ENCODE results near the gene RPL15. TPM values are rescaled to one million over a fixed set of nuclear protein-coding genes. Genes with fewer than 3 reads are reported as not detected.
A peak's percentile ranks its signal among the peaks of the same experiment; 100 is the strongest.

RPL15 gene
- total RNA-seq, 2 experiments from 2014 or later = 2,605 to 3,065 TPM

GRCh38 chr3:23928524-23928923, 11.6 kb downstream of the RPL15 start:
- ATAC-seq (no peak), DNase-seq (no peak)
- Mint-ChIP-seq H3K4me1 (peaks cover 2% of the 10 kb centered on the region), H3K36me3 (ENCODE audit: low read depth) (no peaks in the 10 kb centered on the region), H3K4me3 (no peak overlapping the region), H3K9me3 (ENCODE audit: low read depth) (no peaks in the 10 kb centered on the region), H3K27ac (no peak overlapping the region), H3K27me3 (no peaks in the 10 kb centered on the region)
- POLR2A ChIA-PET = interaction anchor here (0.5 to 0.6 kb wide), 2 partner anchors 12 to 75 kb away, joined by 3 read pairs; partner anchors contain the start of genes NKIRAS1 and RPL15
- CTCF ChIA-PET = no interaction called here
- intact Hi-C loops (cut with DNase I, micrococcal nuclease) = no loop called here

DNA sequence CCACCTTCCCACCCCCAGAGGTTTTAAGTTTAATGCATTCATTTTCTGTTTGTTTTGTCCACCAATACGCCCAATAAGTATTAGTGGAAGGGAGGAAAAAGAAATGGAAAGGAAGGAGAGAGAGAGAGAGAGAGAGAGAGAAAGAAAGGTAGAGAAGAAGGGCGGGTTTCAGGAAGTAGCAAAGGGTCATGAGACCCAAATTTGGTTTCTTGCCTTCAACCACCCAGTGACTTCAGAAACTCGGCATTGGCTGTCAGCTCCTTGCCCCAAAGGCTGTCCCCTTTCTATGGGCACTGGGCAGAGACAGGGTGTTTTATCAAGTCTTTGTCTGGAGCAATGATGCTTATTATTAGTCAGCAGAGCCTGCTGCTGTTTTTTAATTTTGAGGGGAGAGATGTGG, 14.7 kb downstream of the RPL15 start:
- intact Hi-C loops (cut with DNase I, micrococcal nuclease) = no loop called here
- CTCF ChIA-PET = no interaction called here

DNA sequence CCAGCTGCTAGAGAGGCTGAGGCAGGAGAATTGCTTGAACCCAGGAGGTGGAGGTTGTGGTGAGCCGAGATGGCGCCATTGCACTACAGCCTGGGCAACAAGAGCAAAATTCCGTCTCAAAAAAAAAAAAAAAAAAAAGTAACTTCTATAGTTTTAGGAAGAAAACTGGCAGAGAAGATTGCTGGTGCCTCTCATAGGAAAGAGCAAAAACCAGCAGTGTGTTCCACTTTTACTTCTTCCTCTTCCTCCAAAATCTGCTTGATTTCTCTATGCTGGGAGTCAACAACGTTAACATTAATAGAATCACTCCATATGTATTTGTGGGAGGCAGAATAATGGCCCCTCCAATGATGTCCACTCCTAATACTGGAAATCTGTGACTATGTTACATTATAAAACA, 15.6 kb downstream of the RPL15 start:
- Mint-ChIP-seq H3K9me3 (ENCODE audit: low read depth) (no peaks in the 10 kb centered on the region), H3K36me3 (ENCODE audit: low read depth) (no peaks in the 10 kb centered on the region), H3K4me1 (peaks cover 2% of the 10 kb centered on the region), H3K4me3 (no peak overlapping the region), H3K27me3 (no peaks in the 10 kb centered on the region), H3K27ac (no peak overlapping the region)
- DNase-seq (no peak), ATAC-seq (no peak)
- intact Hi-C loops (cut with DNase I, micrococcal nuclease) = no loop called here
- ChIA-PET CTCF (interaction anchor here (0.6 kb wide), 1 partner anchor 18 kb away, joined by 3 read pairs; no protein-coding TSS in a partner anchor), POLR2A (no interaction called here)

More for the DNA sequence above, 14.7 kb downstream of the RPL15 start:
- no peak overlapping the region for H3K27ac Mint-ChIP-seq
- POLR2A ChIA-PET = no interaction called here
- no peaks in the 10 kb centered on the region for H3K9me3 Mint-ChIP-seq (ENCODE audit: low read depth)
- ATAC-seq (no peak), DNase-seq (no peak)
- peaks cover 2% of the 10 kb centered on the region for H3K4me1 Mint-ChIP-seq
- H3K4me3 Mint-ChIP-seq = no peak overlapping the region
- H3K36me3 Mint-ChIP-seq (ENCODE audit: low read depth) = no peaks in the 10 kb centered on the region
- no peaks in the 10 kb centered on the region for H3K27me3 Mint-ChIP-seq

- ATAC-seq = no peak
- Mint-ChIP-seq H3K9me3 (ENCODE audit: low read depth) (no peaks in the 10 kb centered on the region), H3K27ac (no peak overlapping the region), H3K4me3 (no peak overlapping the region), H3K4me1 (no peaks in the 10 kb centered on the region), H3K27me3 (no peaks in the 10 kb centered on the region), H3K36me3 (ENCODE audit: low read depth) (no peaks in the 10 kb centered on the region)
- intact Hi-C loops (cut with DNase I, micrococcal nuclease) = no loop called here
- no peak for DNase-seq
- ChIA-PET CTCF (interaction anchor here (0.7 kb wide), 1 partner anchor 1768 kb away, joined by 3 read pairs; no protein-coding TSS in a partner anchor), POLR2A (no interaction called here)
Observed at GRCh38 chr3:23934253-23934652, 17.3 kb downstream of the RPL15 start.

- Mint-ChIP-seq H3K4me3 (no peak overlapping the region), H3K27ac (no peak overlapping the region), H3K36me3 (ENCODE audit: low read depth) (no peaks in the 10 kb centered on the region), H3K27me3 (no peaks in the 10 kb centered on the region), H3K4me1 (no peaks in the 10 kb centered on the region), H3K9me3 (ENCODE audit: low read depth) (no peaks in the 10 kb centered on the region)
- POLR2A ChIA-PET = no interaction called here
- CTCF ChIA-PET = interaction anchor here (0.7 kb wide), 1 partner anchor 67 kb away, joined by 4 read pairs; no protein-coding TSS in a partner anchor
- DNase-seq (no peak), ATAC-seq (no peak)
- intact Hi-C loops (cut with DNase I, micrococcal nuclease) = no loop called here
Observed at GRCh38 chr3:23937296-23937695, 20.4 kb downstream of the RPL15 start.

GRCh38 chr3:23938688-23939087, 21.8 kb downstream of the RPL15 start:
- ChIA-PET CTCF (no interaction called here), POLR2A (no interaction called here)
- no peaks in the 10 kb centered on the region for H3K36me3 Mint-ChIP-seq (ENCODE audit: low read depth)
- no peak overlapping the region for H3K4me3 Mint-ChIP-seq
- ATAC-seq (no peak), DNase-seq (no peak)
- H3K4me1 Mint-ChIP-seq = no peaks in the 10 kb centered on the region
- intact Hi-C loops (cut with DNase I, micrococcal nuclease) = no loop called here
- H3K27ac Mint-ChIP-seq = no peak overlapping the region
- H3K9me3 Mint-ChIP-seq (ENCODE audit: low read depth) = no peaks in the 10 kb centered on the region
- peaks cover 2% of the 10 kb centered on the region for H3K27me3 Mint-ChIP-seq

DNA sequence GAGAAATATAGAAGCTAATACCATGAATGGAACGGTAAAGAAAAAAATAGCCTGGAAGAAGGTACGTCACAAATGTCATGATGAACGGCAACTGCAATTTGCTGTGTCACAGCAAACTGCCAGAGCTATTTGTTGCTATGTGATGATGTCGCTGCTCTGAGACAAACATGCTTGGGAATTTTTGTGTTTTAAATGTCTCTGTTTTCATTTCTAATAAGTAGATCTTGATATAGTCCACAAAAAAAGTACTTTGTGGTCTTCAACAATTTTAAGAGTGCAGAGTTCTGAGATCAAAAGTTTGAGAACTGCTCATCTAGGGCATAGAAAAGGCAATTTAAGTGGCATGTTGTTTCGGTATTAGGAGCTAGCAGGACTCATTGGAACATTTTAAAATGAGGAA, 23.8 kb downstream of the RPL15 start:
- CTCF ChIA-PET = interaction anchor here (0.6 to 1.3 kb wide), 3 partner anchors 18 to 1375 kb away, joined by 3 to 4 read pairs (median 3); no protein-coding TSS in a partner anchor
- POLR2A ChIA-PET = no interaction called here
- Mint-ChIP-seq H3K36me3 (ENCODE audit: low read depth) (no peaks in the 10 kb centered on the region), H3K27me3 (peaks cover 10% of the 10 kb centered on the region), H3K4me3 (no peak overlapping the region), H3K27ac (no peak overlapping the region), H3K4me1 (peaks cover 7% of the 10 kb centered on the region), H3K9me3 (ENCODE audit: low read depth) (no peaks in the 10 kb centered on the region)
- DNase-seq = no peak
- ATAC-seq = no peak
- intact Hi-C loops (cut with DNase I, micrococcal nuclease) = loop anchor here (10.0 kb wide), 2 partner anchors 1724 to 1844 kb away; partner anchors contain the start of genes NGLY1 (in 1 of the 2) and TOP2B (in 1 of the 2)

DNA sequence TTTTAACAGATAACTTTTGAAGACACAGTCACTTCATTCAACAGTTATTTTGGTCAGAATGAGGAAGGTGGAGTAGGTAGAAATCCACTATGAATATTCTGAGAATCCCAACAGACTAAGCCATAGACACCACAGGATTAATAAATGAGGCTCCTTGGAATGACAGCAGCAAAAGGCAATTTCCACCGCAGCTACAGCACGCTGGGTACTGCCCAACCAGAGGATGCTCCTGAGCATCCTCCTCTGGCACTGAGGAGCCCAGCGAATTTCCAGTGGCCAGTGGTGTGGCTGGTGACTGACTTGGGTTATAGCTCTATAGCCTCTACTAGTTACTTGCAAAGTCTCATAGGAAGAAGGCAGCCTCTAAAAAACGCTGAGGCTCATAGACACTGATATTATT, 24.5 kb downstream of the RPL15 start:
- Mint-ChIP-seq H3K9me3 (ENCODE audit: low read depth) (no peaks in the 10 kb centered on the region), H3K4me3 (no peak overlapping the region), H3K27ac (no peak overlapping the region), H3K36me3 (ENCODE audit: low read depth) (no peaks in the 10 kb centered on the region), H3K27me3 (peaks cover 10% of the 10 kb centered on the region), H3K4me1 (peaks cover 7% of the 10 kb centered on the region)
- ATAC-seq (no peak), DNase-seq (no peak)
- CTCF ChIA-PET = interaction anchor here (0.6 to 0.7 kb wide), 2 partner anchors 145 to 1375 kb away, joined by 3 to 4 read pairs; no protein-coding TSS in a partner anchor
- POLR2A ChIA-PET = no interaction called here
- intact Hi-C loops (cut with DNase I, micrococcal nuclease) = loop anchor here (10.0 kb wide), 2 partner anchors 1723 to 1843 kb away; partner anchors contain the start of genes NGLY1 (in 1 of the 2) and TOP2B (in 1 of the 2)

DNA sequence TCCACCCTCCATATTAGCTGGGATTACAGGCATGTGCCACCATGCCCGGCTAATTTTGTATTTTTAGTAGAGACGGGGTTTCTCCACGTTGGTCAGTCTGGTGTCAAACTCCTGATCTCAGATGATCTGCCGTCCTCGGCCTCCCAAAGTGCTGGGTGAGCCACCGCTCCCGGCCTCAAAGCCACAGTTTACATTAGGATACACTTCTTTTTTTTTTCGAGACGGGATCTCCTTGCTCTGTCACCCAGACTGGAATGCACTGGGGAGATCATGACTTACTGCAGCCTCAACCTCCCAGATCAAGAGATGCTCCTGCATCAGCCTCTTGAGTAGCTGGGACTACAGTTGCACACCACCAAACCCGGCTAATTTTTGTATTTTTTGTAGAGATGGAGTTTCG, 25.6 kb downstream of the RPL15 start:
- ATAC-seq (no peak), DNase-seq (no peak)
- Mint-ChIP-seq H3K36me3 (ENCODE audit: low read depth) (no peaks in the 10 kb centered on the region), H3K27me3 (peaks cover 10% of the 10 kb centered on the region), H3K27ac (no peak overlapping the region), H3K4me1 (peaks cover 13% of the 10 kb centered on the region), H3K4me3 (no peak overlapping the region), H3K9me3 (ENCODE audit: low read depth) (no peaks in the 10 kb centered on the region)
- ChIA-PET POLR2A (no interaction called here), CTCF (interaction anchor here (0.8 kb wide), 1 partner anchor 18 kb away, joined by 4 read pairs; no protein-coding TSS in a partner anchor)
- intact Hi-C loops (cut with DNase I, micrococcal nuclease) = loop anchor here (10.0 kb wide), 2 partner anchors 1722 to 1842 kb away; partner anchors contain the start of genes NGLY1 (in 1 of the 2) and TOP2B (in 1 of the 2)

GRCh38 chr3:23944007-23944783, 27.3 kb downstream of the RPL15 start:
- no peak for ATAC-seq
- intact Hi-C loops (cut with DNase I, micrococcal nuclease) = loop anchor here (2.0 to 10.0 kb wide), 3 partner anchors 741 to 1841 kb away; partner anchors contain the start of genes NGLY1 (in 1 of the 2), TOP2B (in 1 of the 2) and UBE2E2 (in 1 of the 2)
- H3K4me3 Mint-ChIP-seq = peak overlapping the region; percentile 74
- ChIA-PET CTCF (interaction anchor here (1.0 to 1.8 kb wide), 5 partner anchors 20 to 132 kb away, joined by 3 to 5 read pairs (median 4); partner anchors contain the start of genes NKIRAS1 and RPL15), POLR2A (interaction anchor here (1.1 to 1.5 kb wide), 2 partner anchors 21 to 27 kb away, joined by 3 to 10 read pairs; partner anchors contain the start of genes NKIRAS1 and RPL15)
- peaks cover 10% of the 10 kb centered on the region for H3K27me3 Mint-ChIP-seq
- peaks cover 26% of the 10 kb centered on the region for H3K4me1 Mint-ChIP-seq
- peak overlapping the region; percentile 38 for H3K27ac Mint-ChIP-seq
- H3K9me3 Mint-ChIP-seq (ENCODE audit: low read depth) = no peaks in the 10 kb centered on the region
- H3K36me3 Mint-ChIP-seq (ENCODE audit: low read depth) = peaks cover 3% of the 10 kb centered on the region
- DNase-seq = no peak

DNA sequence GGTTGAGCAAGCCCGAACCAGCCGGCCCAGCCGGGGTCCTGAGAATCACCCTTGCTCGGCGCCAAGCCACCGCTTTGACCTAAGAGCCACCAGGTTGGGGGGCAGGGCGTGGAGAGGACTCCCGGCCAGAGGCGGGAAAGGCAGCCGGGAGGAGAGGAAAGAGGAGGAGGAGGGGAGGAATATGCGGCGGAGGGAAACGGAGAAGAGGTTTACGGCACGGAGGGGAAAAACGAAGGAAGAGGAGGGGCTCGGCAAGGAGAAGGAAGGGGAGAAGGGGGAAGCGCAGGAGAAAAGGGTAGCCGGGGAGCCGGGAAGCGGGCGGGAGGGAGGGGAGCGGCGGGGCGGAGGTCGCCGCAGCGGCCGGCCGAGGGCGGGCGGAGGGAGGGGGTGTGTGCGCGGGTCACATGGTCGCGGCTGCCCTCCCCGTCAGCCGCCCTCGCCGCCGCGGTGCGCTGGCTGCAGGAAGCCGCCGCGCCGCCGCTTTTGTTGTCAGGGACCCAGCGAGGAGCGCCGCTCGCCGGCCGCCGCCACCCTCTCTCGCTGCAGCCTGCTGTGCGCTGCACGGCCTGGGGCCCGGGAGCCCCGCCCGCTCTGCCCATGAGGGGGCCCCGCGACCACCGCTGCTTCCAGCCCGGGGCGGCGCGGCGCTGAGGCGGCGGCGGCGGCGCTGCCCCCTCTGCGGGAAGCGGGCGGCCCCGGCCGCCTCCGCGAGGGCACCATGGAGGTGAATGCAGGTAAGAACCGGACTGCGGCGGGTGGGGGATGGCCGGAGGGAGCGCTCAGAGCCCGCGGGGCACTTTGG, 28.1 kb downstream of the RPL15 start, which contains the start of gene NR1D2:
Gene NR1D2 (plus strand): TSS at position 426 of the 802 bp plus-strand sequence. CDS start 293 bp downstream, at position 719.
- peak; percentile 52 for ATAC-seq
- Mint-ChIP-seq H3K4me3 (peak within 1 kb of the TSS; percentile 80), H3K27me3 (peaks cover 10% of the 10 kb centered on the region), H3K4me1 (peaks cover 34% of the 10 kb centered on the region), H3K27ac (peak within 1 kb of the TSS; percentile 38), H3K36me3 (ENCODE audit: low read depth) (peaks cover 3% of the 10 kb centered on the region), H3K9me3 (ENCODE audit: low read depth) (no peaks in the 10 kb centered on the region)
- POLR2A ChIA-PET = interaction anchor here (1.5 kb wide), 1 partner anchor 28 kb away, joined by 10 read pairs; the partner anchor contains the start of genes NKIRAS1 and RPL15
- DNase-seq = peak; percentile 87
- intact Hi-C loops (cut with DNase I, micrococcal nuclease) = loop anchor here (1.0 to 10.0 kb wide), 8 partner anchors 28 to 1840 kb away; partner anchors contain the start of genes NGLY1 (in 2 of the 2), RPL15 (in 2 of the 2), UBE2E2 (in 2 of the 2) and TOP2B (in 1 of the 2)
- CTCF ChIA-PET = interaction anchor here (1.0 to 1.8 kb wide), 4 partner anchors 24 to 133 kb away, joined by 3 to 5 read pairs (median 4); partner anchors contain the start of genes NKIRAS1 and RPL15

Data from activated CD4-positive, alpha-beta T cell treated with anti-CD3 and anti-CD28 coated beads for 36 hours (primary cell).